ENCODE measurements around the gene KRTAP10-11.

DNA sequence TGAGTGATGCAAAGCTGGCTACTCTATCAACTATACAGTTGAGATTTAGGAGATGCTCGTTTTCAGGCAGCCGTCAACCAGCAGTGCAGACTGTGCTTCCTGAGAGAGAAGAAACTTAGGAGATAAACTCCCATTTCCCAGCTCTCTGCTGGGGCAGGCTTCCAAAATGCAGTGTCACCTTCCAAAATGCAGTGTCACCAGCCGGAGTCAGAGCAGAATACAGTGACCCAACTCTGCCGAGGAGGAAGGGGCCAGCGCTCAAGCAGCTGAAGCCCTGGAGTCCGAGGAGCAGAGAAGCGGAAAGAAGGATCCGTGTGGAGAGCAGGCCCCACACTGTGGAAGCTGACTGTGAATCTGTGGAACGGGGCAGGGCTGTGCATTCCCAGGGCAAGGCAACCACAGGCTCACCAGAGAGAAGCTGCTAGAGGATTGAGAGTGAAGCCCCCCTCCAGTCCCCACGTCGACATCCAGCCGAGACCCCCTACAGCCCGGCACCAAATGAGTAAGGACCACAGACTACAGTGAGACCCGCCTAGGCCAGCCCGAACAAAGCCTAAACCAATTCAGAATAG, 36.5 kb downstream of the KRTAP10-11 start:
- no peak for TF ChIP-seq POLR2A (IDR thresholded peaks at IDR 0.05; ENCODE audit: extremely low read depth, insufficient read length)
- TF ChIP-seq, protein P1, sequence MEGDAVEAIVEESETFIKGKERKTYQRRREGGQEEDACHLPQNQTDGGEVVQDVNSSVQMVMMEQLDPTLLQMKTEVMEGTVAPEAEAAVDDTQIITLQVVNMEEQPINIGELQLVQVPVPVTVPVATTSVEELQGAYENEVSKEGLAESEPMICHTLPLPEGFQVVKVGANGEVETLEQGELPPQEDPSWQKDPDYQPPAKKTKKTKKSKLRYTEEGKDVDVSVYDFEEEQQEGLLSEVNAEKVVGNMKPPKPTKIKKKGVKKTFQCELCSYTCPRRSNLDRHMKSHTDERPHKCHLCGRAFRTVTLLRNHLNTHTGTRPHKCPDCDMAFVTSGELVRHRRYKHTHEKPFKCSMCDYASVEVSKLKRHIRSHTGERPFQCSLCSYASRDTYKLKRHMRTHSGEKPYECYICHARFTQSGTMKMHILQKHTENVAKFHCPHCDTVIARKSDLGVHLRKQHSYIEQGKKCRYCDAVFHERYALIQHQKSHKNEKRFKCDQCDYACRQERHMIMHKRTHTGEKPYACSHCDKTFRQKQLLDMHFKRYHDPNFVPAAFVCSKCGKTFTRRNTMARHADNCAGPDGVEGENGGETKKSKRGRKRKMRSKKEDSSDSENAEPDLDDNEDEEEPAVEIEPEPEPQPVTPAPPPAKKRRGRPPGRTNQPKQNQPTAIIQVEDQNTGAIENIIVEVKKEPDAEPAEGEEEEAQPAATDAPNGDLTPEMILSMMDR (IDR thresholded peaks at IDR 0.05; ENCODE audit: low read depth, low read length), result no peak
- no peak for TF ChIP-seq MYC (IDR thresholded peaks at IDR 0.05; ENCODE audit: low read depth, low read length)
